Naive thymus-derived CD4-positive, alpha-beta T cell (primary cell): ENCODE data around the gene SRCAP. TPM values are rescaled to one million over a fixed set of nuclear protein-coding genes. Genes with fewer than 3 reads are reported as not detected.
A peak's percentile ranks its signal among the peaks of the same experiment; 100 is the strongest.
"Not testable (repeated sequence)": the region's sequence is repeated elsewhere in the genome, so short reads cannot be mapped to it uniquely, and the experiment has no call there.

Source experiments
- ATAC-seq: fragments of 150-1000 bp; cut with Tn5 transposase; 2 replicates; pipeline ENCODE4 v1.10.0; 2021; ENCODE audit warnings: mild to moderate bottlenecking, moderate library complexity
- CTCF ChIA-PET: fragments of 350-600 bp; sonication (Branson Sonifier 250); formaldehyde crosslinking; loops from one replicate; lab custom pipeline; 2021; ENCODE audit warnings: antibody characterized with exemption; lab: Charles Lee
- POLR2A ChIA-PET: fragments of 350-600 bp; sonication (Branson Sonifier 250); formaldehyde crosslinking; loops from one replicate; lab custom pipeline; 2021; ENCODE audit warnings: antibody characterized with exemption, inconsistent platforms; lab: Charles Lee
- DNase-seq, 9 donors: peaks; one replicate each; pipeline versions ENCODE4 v3.0.0 to v3.0.0-alpha.2; 2020 to 2022; ENCODE audit warnings: mixed read lengths in 1 of 9
- H3K27ac ChIP-seq: one replicate; pipeline ENCODE4 v1.7.0; 2013; ENCODE audit warnings: mild to moderate bottlenecking, low read depth, low read length, moderate library complexity
- H3K27me3 ChIP-seq, 2 donors: one replicate each; pipeline ENCODE4 v1.7.0; 2013; ENCODE audit warnings: low read length in 2 of 2, mild to moderate bottlenecking in 2 of 2, moderate library complexity in 2 of 2; ENCODE audit not compliant: control insufficient read depth in 2 of 2, insufficient read depth in 2 of 2
- H3K36me3 ChIP-seq, 3 experiments: 1 replicate in 2 of 3; 2 replicates in 1 of 3; pipeline ENCODE4 v1.7.0; 2013; ENCODE audit warnings: low read length in 3 of 3, mild to moderate bottlenecking in 3 of 3, moderate library complexity in 1 of 3; ENCODE audit not compliant: insufficient read depth in 3 of 3, control insufficient read depth in 2 of 3
- H3K4me1 ChIP-seq, 2 donors: one replicate each; pipeline ENCODE4 v1.7.0; 2013; ENCODE audit warnings: low read length in 2 of 2, mild to moderate bottlenecking in 2 of 2, moderate library complexity in 1 of 2; ENCODE audit not compliant: control insufficient read depth in 2 of 2, insufficient read depth in 2 of 2
- H3K4me3 ChIP-seq: 2 replicates; pipeline ENCODE4 v1.7.0; 2013; ENCODE audit warnings: mild to moderate bottlenecking, low read length
- H3K9me3 ChIP-seq, 3 experiments: 1 replicate in 2 of 3; 2 replicates in 1 of 3; pipeline ENCODE4 v1.7.0; 2013; ENCODE audit warnings: low read length in 3 of 3; ENCODE audit not compliant: control insufficient read depth in 2 of 3
- H3K27ac Mint-ChIP-seq, 9 donors: one replicate each; pipeline ENCODE4 v1.8.0; 2020 to 2022; ENCODE audit warnings: mixed read lengths in 9 of 9, mild to moderate bottlenecking in 8 of 9, moderate library complexity in 5 of 9, inconsistent platforms in 2 of 9
- H3K27me3 Mint-ChIP-seq, 5 donors: one replicate each; pipeline ENCODE4 v1.8.0; 2021 to 2022; ENCODE audit warnings: mixed read lengths in 5 of 5, mild to moderate bottlenecking in 1 of 5
- H3K36me3 Mint-ChIP-seq, 5 donors: one replicate each; pipeline ENCODE4 v1.8.0; 2020 to 2022; ENCODE audit warnings: mixed read lengths in 5 of 5, mild to moderate bottlenecking in 3 of 5, inconsistent platforms in 1 of 5
- H3K4me1 Mint-ChIP-seq, 7 donors: one replicate each; pipeline ENCODE4 v1.8.0; 2020 to 2022; ENCODE audit warnings: mixed read lengths in 7 of 7, mild to moderate bottlenecking in 3 of 7, inconsistent platforms in 1 of 7
- H3K4me3 Mint-ChIP-seq, 10 donors: one replicate each; pipeline ENCODE4 v1.8.0; 2020 to 2022; ENCODE audit warnings: mild to moderate bottlenecking in 10 of 10, mixed read lengths in 10 of 10, moderate library complexity in 6 of 10, inconsistent platforms in 2 of 10
- H3K9me3 Mint-ChIP-seq, 11 donors: one replicate each; pipeline ENCODE4 v1.8.0; 2020 to 2022; ENCODE audit warnings: mixed read lengths in 11 of 11, mild to moderate bottlenecking in 4 of 11, inconsistent platforms in 1 of 11, moderate library complexity in 1 of 11
- intact Hi-C, 2 donors: fragments of 100-400 bp; cut with micrococcal nuclease; formaldehyde crosslinking; loops; one replicate each; pipeline ENCODE4 v1.15.1; 2023
- polyA plus RNA-seq, 2 donors: library from polyadenylated mRNA; unstranded; fragments of 300-500 nt; fragmentation: Illumina TruSeq; gene quantifications; one replicate each; pipeline ENCODE4 v1.2.3, GENCODE V29; 2021
- total RNA-seq, 6 experiments: library from RNA in 5 of 6; stranded (reverse) in 5 of 6; gene quantifications; 1 replicate in 5 of 6; 2 replicates in 1 of 6; pipeline ENCODE4 v1.2.3 and lab custom pipeline; 2021 to 2026

The SRCAP gene
- total and polyA plus RNA-seq, 7 experiments from 2014 or later: 11.8 to 111 (median 86.7) TPM

DNA sequence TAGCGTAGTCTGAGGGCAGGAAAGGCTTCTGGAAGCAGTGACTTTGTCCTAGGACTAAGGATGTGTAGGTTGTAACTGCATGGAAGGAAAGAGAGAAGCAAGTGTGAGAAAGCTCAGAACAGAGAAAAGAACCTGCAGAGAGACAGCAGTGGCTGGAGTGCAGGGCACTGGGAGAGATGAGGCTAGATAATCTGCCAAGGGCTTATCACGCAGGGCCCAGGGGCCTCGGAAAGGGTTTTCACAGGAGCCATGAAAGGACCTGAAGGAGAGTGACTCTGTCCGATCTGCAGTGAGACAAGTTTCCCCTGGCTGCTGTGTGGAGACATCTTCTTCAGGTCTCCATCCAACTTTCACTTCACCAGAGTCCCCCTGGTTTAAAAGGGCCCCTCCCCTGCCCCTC is 7.1 kb upstream of the SRCAP start:
- Mint-ChIP-seq H3K4me1 (peaks cover 11 to 22% (median 15%) of the 10 kb centered on the region in 7 donors), H3K9me3 (no peaks in the 10 kb centered on the region), H3K27me3 (no peaks in the 10 kb centered on the region), H3K36me3 (no peaks in the 10 kb centered on the region), H3K4me3 (no peak overlapping the region), H3K27ac (no peak overlapping the region)
- CTCF ChIA-PET: interaction anchor here (0.6 kb wide), 1 partner anchor 200 kb away, joined by 3 read pairs; no protein-coding TSS in a partner anchor
- ATAC-seq (no peak), DNase-seq (no peak)
- H3K4me3 ChIP-seq: no peak overlapping the region
- H3K27me3 ChIP-seq: no peaks in the 10 kb centered on the region
- H3K9me3 ChIP-seq: no peaks in the 10 kb centered on the region
- intact Hi-C loops: loop anchor here in 1 of 2 donors (10.0 kb wide), 1 partner anchor 597 kb away; the partner anchor contains the start of genes TBX6 and YPEL3
- peaks cover 0 to 9% of the 10 kb centered on the region in 2 donors for H3K4me1 ChIP-seq
- no peak overlapping the region for H3K27ac ChIP-seq
- no peaks in the 10 kb centered on the region for H3K36me3 ChIP-seq
- POLR2A ChIA-PET: interaction anchor here (0.6 to 1.4 kb wide), 3 partner anchors 32 to 42 kb away, joined by 3 to 7 read pairs (median 5); no protein-coding TSS in a partner anchor

GRCh38 chr16:30692396-30693064 is 6.4 kb upstream of the SRCAP start:
- H3K27me3 ChIP-seq: no peaks in the 10 kb centered on the region
- CTCF ChIA-PET: interaction anchor here (0.6 to 3.3 kb wide), 4 partner anchors 41 to 275 kb away, joined by 3 to 25 read pairs (median 4); partner anchors contain the start of genes PRR14 and ZNF764
- H3K36me3 ChIP-seq: no peaks in the 10 kb centered on the region
- H3K36me3 Mint-ChIP-seq: no peaks in the 10 kb centered on the region
- peaks cover 16 to 27% (median 21%) of the 10 kb centered on the region in 7 donors for H3K4me1 Mint-ChIP-seq
- POLR2A ChIA-PET: interaction anchor here (0.9 to 1.4 kb wide), 3 partner anchors 28 to 37 kb away, joined by 4 to 7 read pairs (median 5); no protein-coding TSS in a partner anchor
- DNase-seq (no peak), ATAC-seq (no peak)
- H3K9me3 Mint-ChIP-seq: no peaks in the 10 kb centered on the region
- H3K27ac Mint-ChIP-seq: peak overlapping the region in 2 of 9 donors; percentile 2 to 20
- no peak overlapping the region for H3K4me3 ChIP-seq
- no peaks in the 10 kb centered on the region for H3K27me3 Mint-ChIP-seq
- no peak overlapping the region for H3K4me3 Mint-ChIP-seq
- intact Hi-C loops: loop anchor here in 1 of 2 donors (10.0 kb wide), 1 partner anchor 598 kb away; the partner anchor contains the start of genes TBX6 and YPEL3
- no peaks in the 10 kb centered on the region for H3K9me3 ChIP-seq
- H3K27ac ChIP-seq: no peak overlapping the region
- peaks cover 3 to 16% of the 10 kb centered on the region in 2 donors for H3K4me1 ChIP-seq

GRCh38 chr16:30694926-30695693 is 3.9 kb upstream of the SRCAP start:
- ATAC-seq: no peak
- H3K27ac Mint-ChIP-seq: peak overlapping the region in 3 of 9 donors; percentile 13 to 80 (median 17)
- DNase-seq: no peak
- Histone ChIP-seq H3K27me3 (no peaks in the 10 kb centered on the region), H3K4me3 (no peak overlapping the region), H3K36me3 (peaks cover 0 to 7% (median 3%) of the 10 kb centered on the region in 3 experiments), H3K27ac (no peak overlapping the region), H3K9me3 (no peaks in the 10 kb centered on the region), H3K4me1 (peaks cover 15 to 28% of the 10 kb centered on the region in 2 donors)
- H3K4me1 Mint-ChIP-seq: peaks cover 25 to 44% (median 34%) of the 10 kb centered on the region in 7 donors
- ChIA-PET POLR2A (interaction anchor here (0.6 to 6.2 kb wide), 6 partner anchors 22 to 1490 kb away, joined by 3 to 113 read pairs (median 3); partner anchors contain the start of genes ALDOA, FBRS and PRR14), CTCF (interaction anchor here (0.6 to 5.2 kb wide), 5 partner anchors 34 to 213 kb away, joined by 3 to 50 read pairs (median 4); partner anchors contain the start of genes FBRS and PRR14)
- H3K27me3 Mint-ChIP-seq: no peaks in the 10 kb centered on the region
- peaks cover 0 to 3% (median 0%) of the 10 kb centered on the region in 11 donors for H3K9me3 Mint-ChIP-seq
- intact Hi-C loops: loop anchor here (1.0 to 10.0 kb wide), 8 partner anchors 37 to 762 kb away; partner anchors contain the start of genes FBRS (in 2 of the 2), ARMC5 (in 1 of the 2), DCTPP1 (in 1 of the 2) and TBX6 (in 1 of the 2)
- H3K36me3 Mint-ChIP-seq: peaks cover 0 to 8% (median 0%) of the 10 kb centered on the region in 5 donors
- peak overlapping the region in 1 of 10 donors; percentile 57 for H3K4me3 Mint-ChIP-seq

DNA sequence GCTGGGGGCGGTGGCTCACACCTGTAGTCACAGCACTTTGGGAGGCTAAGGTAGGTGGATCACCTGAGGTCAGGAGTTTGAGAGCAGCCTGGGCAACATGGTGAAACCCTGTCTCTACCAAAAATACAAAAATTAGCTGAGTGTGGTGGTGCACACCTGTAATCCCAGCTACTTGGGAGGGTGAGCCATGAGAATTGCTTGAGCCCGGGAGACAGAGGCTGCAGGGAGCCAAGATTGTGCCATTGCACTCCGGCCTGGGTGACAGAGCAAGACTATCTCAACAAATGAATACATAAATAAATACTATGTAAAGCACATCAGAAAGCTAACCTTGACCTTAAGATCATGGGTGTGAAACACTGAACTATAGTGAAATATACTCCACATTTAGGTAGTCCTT is 2.3 kb upstream of the SRCAP start:
- H3K9me3 Mint-ChIP-seq, H3K4me3 ChIP-seq, H3K27me3 Mint-ChIP-seq, ATAC-seq, H3K4me3 Mint-ChIP-seq, DNase-seq, H3K27ac ChIP-seq, H3K9me3 ChIP-seq, H3K27me3 ChIP-seq: not testable (repeated sequence)
- Mint-ChIP-seq H3K4me1 (peaks cover 29 to 50% (median 44%) of the 10 kb centered on the region in 7 donors), H3K27ac (peak overlapping the region in 2 of 9 donors; percentile 38 to 100), H3K36me3 (peaks cover 0 to 13% (median 3%) of the 10 kb centered on the region in 5 donors)
- peaks cover 15 to 36% of the 10 kb centered on the region in 2 donors for H3K4me1 ChIP-seq
- intact Hi-C loops: loop anchor here in 1 of 2 donors (5.0 to 10.0 kb wide), 2 partner anchors 602 to 761 kb away; partner anchors contain the start of genes ARMC5, TBX6 and YPEL3
- H3K36me3 ChIP-seq: peaks cover 7 to 19% (median 8%) of the 10 kb centered on the region in 3 experiments
- ChIA-PET CTCF (interaction anchor here (0.8 to 5.2 kb wide), 7 partner anchors 36 to 267 kb away, joined by 3 to 50 read pairs (median 4); partner anchors contain the start of genes DCTPP1, FBRS and PRR14), POLR2A (interaction anchor here (0.6 to 6.2 kb wide), 16 partner anchors 9 to 889 kb away, joined by 3 to 113 read pairs (median 4); partner anchors contain the start of genes FBRS, KAT8, PRR14 and ZNF688)

- Mint-ChIP-seq H3K9me3 (peaks cover 0 to 3% (median 0%) of the 10 kb centered on the region in 11 donors), H3K27me3 (no peaks in the 10 kb centered on the region), H3K4me3 (peak overlapping the region; percentile 87 to 99 (median 97)), H3K27ac (peak overlapping the region; percentile 99 to 100 (median 100)), H3K4me1 (peaks cover 24 to 49% (median 43%) of the 10 kb centered on the region in 7 donors), H3K36me3 (peaks cover 0 to 14% (median 3%) of the 10 kb centered on the region in 5 donors)
- intact Hi-C loops: loop anchor here (1.0 to 10.0 kb wide), 26 partner anchors 19 to 760 kb away; partner anchors contain the start of genes FBRS (in 2 of the 2), PHKG2 (in 2 of the 2), PRR14 (in 2 of the 2) and ZNF785 (in 2 of the 2)
- POLR2A ChIA-PET: interaction anchor here (0.6 to 6.2 kb wide), 25 partner anchors 8 to 890 kb away, joined by 3 to 113 read pairs (median 3); partner anchors contain the start of genes FBRS, FUS, KAT8 and PRR14
- no peak for DNase-seq
- Histone ChIP-seq H3K27ac (peak overlapping the region; percentile 99), H3K27me3 (no peaks in the 10 kb centered on the region), H3K36me3 (peaks cover 7 to 23% (median 8%) of the 10 kb centered on the region in 3 experiments), H3K4me1 (peaks cover 15 to 36% of the 10 kb centered on the region in 2 donors), H3K4me3 (peak overlapping the region; percentile 86), H3K9me3 (no peaks in the 10 kb centered on the region)
- peak; percentile 91 for ATAC-seq
- CTCF ChIA-PET: interaction anchor here (0.6 to 5.2 kb wide), 9 partner anchors 25 to 944 kb away, joined by 3 to 50 read pairs (median 3); partner anchors contain the start of genes DCTPP1, FBRS and PRR14
These were observed 1.5 kb upstream of the SRCAP start for GRCh38 chr16:30697264-30698138.
